Measurements from ENCODE around the gene PROX2. TPM values are rescaled to one million over a fixed set of nuclear protein-coding genes. Genes with fewer than 3 reads are reported as not detected.

PROX2 gene
- total RNA-seq, 4 donors from 2014 or later: not detected

GRCh38 chr14:74852922-74853530 is 22.9 kb downstream of the PROX2 start:
- Histone ChIP-seq H3K4me1 (peaks cover 0 to 12% (median 4%) of the 10 kb centered on the region in 4 donors), H3K4me3 (no peak overlapping the region), H3K27me3 (no peaks in the 10 kb centered on the region), H3K9me3 (no peaks in the 10 kb centered on the region), H3K36me3 (no peaks in the 10 kb centered on the region), H3K27ac (peak overlapping the region in 1 of 4 donors; percentile 24)
- DNase-seq (ENCODE audit: low spot score in 2 of 2): no peak
- 19 to 28% methylated on average over 2 of the region's 2 CpGs for WGBS, 2 donors
- TF ChIP-seq CTCF (IDR thresholded peaks at IDR 0.05): no peak
- TF ChIP-seq POLR2A (IDR thresholded peaks at IDR 0.05): no peak
- no peak for TF ChIP-seq EP300 (IDR thresholded peaks at IDR 0.05)

DNA sequence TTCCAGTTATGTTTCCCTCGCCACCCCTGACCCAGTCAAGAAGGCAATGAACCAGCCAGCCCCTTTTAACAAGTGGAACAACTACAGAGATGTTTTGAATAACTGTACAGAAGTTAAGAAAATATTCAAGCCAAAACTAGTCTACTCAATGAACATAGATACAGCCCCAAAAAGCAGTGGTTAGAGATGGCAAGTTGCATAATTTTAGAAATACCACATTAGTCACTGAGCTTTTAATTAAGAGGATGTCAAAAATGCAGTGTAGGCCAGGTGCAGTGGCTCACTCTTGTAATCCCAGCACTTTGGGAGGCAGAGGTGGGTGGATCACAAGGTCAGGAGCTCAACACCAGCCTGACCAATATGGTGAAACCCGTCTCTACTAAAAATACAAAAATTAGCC is 27.2 kb downstream of the PROX2 start:
- TF ChIP-seq EP300 (IDR thresholded peaks at IDR 0.05): no peak
- TF ChIP-seq POLR2A (IDR thresholded peaks at IDR 0.05): no peak
- no peak for TF ChIP-seq CTCF (IDR thresholded peaks at IDR 0.05)
- DNase-seq (ENCODE audit: low spot score in 2 of 2): no peak
- peaks cover 0 to 34% (median 4%) of the 10 kb centered on the region in 4 donors for H3K4me1 ChIP-seq
- H3K4me3 ChIP-seq: no peak overlapping the region
- H3K9me3 ChIP-seq: no peaks in the 10 kb centered on the region
- no peaks in the 10 kb centered on the region for H3K27me3 ChIP-seq
- WGBS, 2 donors: 80 to 84% methylated on average over 2 of the region's 2 CpGs
- no peaks in the 10 kb centered on the region for H3K36me3 ChIP-seq
- H3K27ac ChIP-seq: no peak overlapping the region

DNA sequence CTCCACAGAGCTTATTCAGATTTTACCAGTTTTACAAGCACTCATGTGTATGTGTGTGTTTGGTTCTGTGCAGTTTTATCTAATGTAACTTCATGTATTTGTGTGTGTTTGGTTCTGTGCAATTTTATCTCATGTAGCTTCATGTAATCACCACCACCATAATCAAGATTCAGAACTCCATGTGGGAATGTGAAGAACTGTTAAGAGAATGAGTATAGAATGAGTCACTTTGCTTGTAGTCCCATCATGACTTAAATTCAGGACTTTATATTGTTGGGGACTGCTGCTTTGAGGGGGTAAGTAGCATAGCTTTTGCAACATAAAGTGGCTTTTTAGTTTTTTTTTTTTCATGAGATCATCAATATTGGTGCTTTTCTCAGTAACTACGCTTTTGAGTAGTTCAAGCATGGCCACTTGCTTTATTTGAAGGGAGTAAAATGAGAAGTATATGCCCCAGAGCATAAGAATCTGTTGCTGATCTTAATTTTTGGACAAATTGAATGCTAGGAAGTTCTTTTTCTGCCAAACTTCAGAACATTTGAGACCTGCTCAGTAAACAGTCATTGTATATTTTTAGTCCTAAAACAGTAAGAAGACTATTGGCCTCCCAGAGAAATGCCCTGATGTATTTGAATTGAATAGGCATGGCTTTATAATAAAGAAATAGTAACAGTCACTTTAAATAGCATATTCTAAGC is 28.8 kb downstream of the PROX2 start:
- Histone ChIP-seq H3K36me3 (no peaks in the 10 kb centered on the region), H3K4me3 (no peak overlapping the region), H3K27me3 (no peaks in the 10 kb centered on the region), H3K27ac (no peak overlapping the region), H3K9me3 (no peaks in the 10 kb centered on the region), H3K4me1 (peaks cover 0 to 26% (median 0%) of the 10 kb centered on the region in 4 donors)
- 91 to 100% methylated on average over 1 of the region's 1 CpG for WGBS, 2 donors
- no peak for DNase-seq (ENCODE audit: low spot score in 2 of 2)
- TF ChIP-seq CTCF (IDR thresholded peaks at IDR 0.05) (no peak), EP300 (IDR thresholded peaks at IDR 0.05) (no peak), POLR2A (IDR thresholded peaks at IDR 0.05) (no peak)

- no peak overlapping the region for H3K4me3 ChIP-seq
- H3K27ac ChIP-seq: no peak overlapping the region
- peaks cover 0 to 1% (median 0%) of the 10 kb centered on the region in 3 donors for H3K36me3 ChIP-seq
- DNase-seq (ENCODE audit: low spot score in 2 of 2): peak in 1 of 2 donors; percentile 23
- TF ChIP-seq CTCF (IDR thresholded peaks at IDR 0.05) (no peak), EP300 (IDR thresholded peaks at IDR 0.05) (peak in 1 of 2 donors; percentile 18)
- 41 to 57% methylated on average over 3 of the region's 3 CpGs for WGBS, 2 donors
- no peaks in the 10 kb centered on the region for H3K27me3 ChIP-seq
- H3K9me3 ChIP-seq: no peaks in the 10 kb centered on the region
- H3K4me1 ChIP-seq: peaks cover 0 to 26% (median 1%) of the 10 kb centered on the region in 4 donors
Observed at GRCh38 chr14:74846168-74846567, 29.8 kb downstream of the PROX2 start.

DNA sequence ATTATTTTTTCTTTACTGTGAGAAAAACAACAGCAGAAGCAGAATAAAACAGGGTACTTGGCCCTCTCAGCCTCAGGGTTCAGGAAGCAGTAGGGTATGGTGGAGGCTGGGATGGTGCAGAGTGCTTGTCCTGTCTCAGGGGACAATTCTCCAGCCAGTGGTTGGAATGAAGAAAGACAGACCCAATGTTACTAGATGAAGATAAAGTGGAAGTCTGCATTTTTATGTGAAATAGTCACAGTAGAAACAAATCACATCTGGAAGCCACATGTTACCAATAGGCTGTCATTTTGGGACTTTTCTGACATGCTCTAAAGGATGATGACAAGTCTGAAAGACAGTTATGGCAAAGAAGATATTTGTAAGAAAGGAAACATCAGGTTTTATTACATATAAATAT is 32.3 kb downstream of the PROX2 start:
- H3K4me3 ChIP-seq: no peak overlapping the region
- H3K27ac ChIP-seq: no peak overlapping the region
- no peaks in the 10 kb centered on the region for H3K27me3 ChIP-seq
- peak in 1 of 2 donors; percentile 26 for DNase-seq (ENCODE audit: low spot score in 2 of 2)
- peaks cover 0 to 26% (median 2%) of the 10 kb centered on the region in 4 donors for H3K4me1 ChIP-seq
- H3K36me3 ChIP-seq: peaks cover 0 to 12% (median 0%) of the 10 kb centered on the region in 3 donors
- no peaks in the 10 kb centered on the region for H3K9me3 ChIP-seq
- TF ChIP-seq POLR2A (IDR thresholded peaks at IDR 0.05): no peak
- TF ChIP-seq CTCF (IDR thresholded peaks at IDR 0.05): no peak
- TF ChIP-seq EP300 (IDR thresholded peaks at IDR 0.05): no peak
